Measurements from ENCODE around the gene PRKCH.

The PRKCH gene

DNA sequence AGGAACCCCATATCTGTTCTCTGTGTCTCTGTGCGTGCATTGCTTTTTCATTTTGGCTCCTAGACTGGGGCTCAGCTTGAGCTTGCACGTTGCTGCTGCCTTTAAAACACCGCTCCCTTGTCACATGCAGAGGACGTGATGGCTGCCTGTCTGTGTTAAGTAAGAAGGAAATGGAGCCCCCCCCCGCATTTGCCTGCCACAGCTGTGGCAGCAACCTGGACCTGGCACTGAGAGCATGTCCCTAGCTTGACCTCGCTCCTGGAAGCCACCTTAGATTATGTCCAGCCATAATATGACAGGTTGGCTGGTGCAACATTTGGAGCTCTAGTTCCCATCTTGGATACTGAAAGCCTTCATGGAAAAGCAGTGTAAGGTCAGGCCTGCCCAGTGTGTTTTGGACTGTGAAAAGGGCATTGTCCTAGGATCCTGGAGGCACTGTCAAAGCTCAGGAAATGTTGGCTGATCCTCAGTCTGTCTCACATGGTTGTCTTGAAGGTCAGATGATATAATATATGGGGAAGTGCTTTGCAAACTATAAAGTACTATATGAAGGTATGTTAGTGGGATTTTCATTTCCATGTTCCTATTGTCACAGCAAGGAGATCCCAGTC lies 73.8 kb downstream of the PRKCH start:
- H3K27me3 ChIP-seq (ENCODE audit: insufficient read depth, low read length, poor library complexity, severe bottlenecking): no peaks in the 10 kb centered on the region
- no peak overlapping the region for H3K9ac ChIP-seq (ENCODE audit: low read depth, low read length, poor library complexity, severe bottlenecking)

DNA sequence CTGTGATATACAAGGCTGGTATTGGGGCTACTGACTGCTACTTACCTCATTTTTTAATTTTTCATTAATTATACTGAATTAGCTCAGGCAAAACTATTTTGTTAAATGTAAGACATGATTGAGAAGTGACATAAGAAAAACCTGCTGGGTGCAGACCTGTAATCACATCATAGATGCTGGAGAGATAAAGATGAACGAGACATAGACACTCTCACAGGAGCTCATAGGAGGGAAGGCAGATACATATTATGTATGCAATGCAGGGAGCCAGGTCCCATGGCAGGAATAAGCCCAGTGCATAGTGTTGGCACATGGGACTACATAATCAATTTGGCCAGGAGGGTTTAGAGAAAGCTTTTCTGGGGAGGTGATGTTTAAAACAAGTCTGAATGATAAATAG lies 74.9 kb downstream of the PRKCH start:
- H3K27me3 ChIP-seq (ENCODE audit: insufficient read depth, low read length, poor library complexity, severe bottlenecking): no peaks in the 10 kb centered on the region
- H2AFZ ChIP-seq (ENCODE audit: low read length): no peak overlapping the region
- H3K4me1 ChIP-seq (ENCODE audit: insufficient read depth, low read length, poor library complexity, severe bottlenecking): peaks cover 49% of the 10 kb centered on the region
- TF ChIP-seq EZH2phosphoT487 (IDR thresholded peaks at IDR 0.05; ENCODE audit: borderline replicate concordance): no peak
- TF ChIP-seq, protein P1, sequence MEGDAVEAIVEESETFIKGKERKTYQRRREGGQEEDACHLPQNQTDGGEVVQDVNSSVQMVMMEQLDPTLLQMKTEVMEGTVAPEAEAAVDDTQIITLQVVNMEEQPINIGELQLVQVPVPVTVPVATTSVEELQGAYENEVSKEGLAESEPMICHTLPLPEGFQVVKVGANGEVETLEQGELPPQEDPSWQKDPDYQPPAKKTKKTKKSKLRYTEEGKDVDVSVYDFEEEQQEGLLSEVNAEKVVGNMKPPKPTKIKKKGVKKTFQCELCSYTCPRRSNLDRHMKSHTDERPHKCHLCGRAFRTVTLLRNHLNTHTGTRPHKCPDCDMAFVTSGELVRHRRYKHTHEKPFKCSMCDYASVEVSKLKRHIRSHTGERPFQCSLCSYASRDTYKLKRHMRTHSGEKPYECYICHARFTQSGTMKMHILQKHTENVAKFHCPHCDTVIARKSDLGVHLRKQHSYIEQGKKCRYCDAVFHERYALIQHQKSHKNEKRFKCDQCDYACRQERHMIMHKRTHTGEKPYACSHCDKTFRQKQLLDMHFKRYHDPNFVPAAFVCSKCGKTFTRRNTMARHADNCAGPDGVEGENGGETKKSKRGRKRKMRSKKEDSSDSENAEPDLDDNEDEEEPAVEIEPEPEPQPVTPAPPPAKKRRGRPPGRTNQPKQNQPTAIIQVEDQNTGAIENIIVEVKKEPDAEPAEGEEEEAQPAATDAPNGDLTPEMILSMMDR (conservative IDR thresholded peaks at IDR 0.05; ENCODE audit: low read length): no peak
- H4K20me1 ChIP-seq (ENCODE audit: insufficient read depth, low read length, poor library complexity, severe bottlenecking): peaks cover 24% of the 10 kb centered on the region
- H3K9me3 ChIP-seq (ENCODE audit: insufficient read depth, low read depth, low read length): no peaks in the 10 kb centered on the region
- H3K79me2 ChIP-seq (ENCODE audit: insufficient read depth, low read length): peaks cover 100% of the 10 kb centered on the region
- peaks cover 48% of the 10 kb centered on the region; the same call in 1 of the 2 replicates for H3K36me3 ChIP-seq (ENCODE audit: insufficient read depth, low read length)
- no peaks in the 10 kb centered on the region for H3K9me2 ChIP-seq (replicated peaks; ENCODE audit: low read depth, low read length)
- H3F3A ChIP-seq (ENCODE audit: low read depth): no peaks in the 10 kb centered on the region
- H3K4me2 ChIP-seq (ENCODE audit: low read depth, low read length, poor library complexity, severe bottlenecking): no peak overlapping the region
- no peak overlapping the region for H3K9ac ChIP-seq (ENCODE audit: low read depth, low read length, poor library complexity, severe bottlenecking)
- no peak overlapping the region for H3K4me3 ChIP-seq (ENCODE audit: low read length, poor library complexity, severe bottlenecking)

More for the DNA sequence above, 73.8 kb downstream of the PRKCH start:
- H3K9me2 ChIP-seq (replicated peaks; ENCODE audit: low read depth, low read length): no peaks in the 10 kb centered on the region
- H3K36me3 ChIP-seq (ENCODE audit: insufficient read depth, low read length): peaks cover 49% of the 10 kb centered on the region; the same call in 1 of the 2 replicates
- H3K79me2 ChIP-seq (ENCODE audit: insufficient read depth, low read length): peaks cover 96% of the 10 kb centered on the region
- peaks cover 30% of the 10 kb centered on the region for H4K20me1 ChIP-seq (ENCODE audit: insufficient read depth, low read length, poor library complexity, severe bottlenecking)
- H2AFZ ChIP-seq (ENCODE audit: low read length): no peak overlapping the region
- H3F3A ChIP-seq (ENCODE audit: low read depth): peaks cover 3% of the 10 kb centered on the region; the same call in 1 of the 2 replicates
- TF ChIP-seq, protein P1 (conservative IDR thresholded peaks at IDR 0.05; ENCODE audit: low read length): no peak
- no peak for TF ChIP-seq EZH2phosphoT487 (IDR thresholded peaks at IDR 0.05; ENCODE audit: borderline replicate concordance)
- peaks cover 51% of the 10 kb centered on the region for H3K4me1 ChIP-seq (ENCODE audit: insufficient read depth, low read length, poor library complexity, severe bottlenecking)
- H3K4me2 ChIP-seq (ENCODE audit: low read depth, low read length, poor library complexity, severe bottlenecking): no peak overlapping the region
- no peak overlapping the region for H3K4me3 ChIP-seq (ENCODE audit: low read length, poor library complexity, severe bottlenecking)
- H3K9me3 ChIP-seq (ENCODE audit: insufficient read depth, low read depth, low read length): no peaks in the 10 kb centered on the region

DNA sequence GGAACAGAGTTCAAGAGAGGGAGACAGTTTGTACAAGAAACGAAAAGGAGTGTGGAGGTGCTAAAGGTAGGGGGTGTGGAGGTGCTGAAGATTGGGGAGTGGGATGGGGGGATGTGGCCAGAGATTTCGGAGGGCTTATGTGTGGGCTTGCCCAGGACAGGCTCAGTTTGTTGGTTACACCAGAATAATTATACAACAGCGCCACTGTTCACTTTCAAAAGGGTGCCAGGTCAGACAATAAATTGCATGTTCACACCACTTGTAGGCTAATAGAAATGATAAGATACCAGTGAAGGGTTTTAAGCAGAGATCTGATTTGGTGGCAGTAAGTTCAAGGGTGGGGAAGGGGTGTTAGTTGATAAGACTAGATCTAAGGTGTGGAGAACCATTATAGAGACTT lies 75.3 kb downstream of the PRKCH start:
- Histone ChIP-seq H2AFZ (ENCODE audit: low read length) (no peak overlapping the region), H3K36me3 (ENCODE audit: insufficient read depth, low read length) (peaks cover 43% of the 10 kb centered on the region; the same call in 1 of the 2 replicates), H3K4me1 (ENCODE audit: insufficient read depth, low read length, poor library complexity, severe bottlenecking) (peaks cover 48% of the 10 kb centered on the region), H3K4me2 (ENCODE audit: low read depth, low read length, poor library complexity, severe bottlenecking) (no peak overlapping the region), H4K20me1 (ENCODE audit: insufficient read depth, low read length, poor library complexity, severe bottlenecking) (peaks cover 19% of the 10 kb centered on the region), H3K79me2 (ENCODE audit: insufficient read depth, low read length) (peaks cover 100% of the 10 kb centered on the region), H3K9me2 (replicated peaks; ENCODE audit: low read depth, low read length) (no peaks in the 10 kb centered on the region), H3F3A (ENCODE audit: low read depth) (no peaks in the 10 kb centered on the region), H3K9me3 (ENCODE audit: insufficient read depth, low read depth, low read length) (no peaks in the 10 kb centered on the region), H3K4me3 (ENCODE audit: low read length, poor library complexity, severe bottlenecking) (no peak overlapping the region), H3K27me3 (ENCODE audit: insufficient read depth, low read length, poor library complexity, severe bottlenecking) (no peaks in the 10 kb centered on the region), H3K9ac (ENCODE audit: low read depth, low read length, poor library complexity, severe bottlenecking) (no peak overlapping the region)
- TF ChIP-seq, protein P1 (conservative IDR thresholded peaks at IDR 0.05; ENCODE audit: low read length): no peak
- TF ChIP-seq EZH2phosphoT487 (IDR thresholded peaks at IDR 0.05; ENCODE audit: borderline replicate concordance): no peak

Data from Loucy (cell line).